Fibroblast of lung (primary cell): ENCODE measurements around the gene FNDC3B.

Source experiments
- CTCF ChIP-seq, 2 donors: IDR thresholded peaks in 1 of 2; conservative IDR thresholded peaks in 1 of 2; 1 replicate in 1 of 2; 2 replicates in 1 of 2; pipeline ENCODE4 v1.5.1; 2011 to 2012; ENCODE audit warnings: low read length in 2 of 2, control low read depth in 1 of 2, inconsistent platforms in 1 of 2, low read depth in 1 of 2, mild to moderate bottlenecking in 1 of 2
- EZH2 ChIP-seq: IDR thresholded peaks from 2 replicates; pipeline ENCODE4 v1.5.1; 2012; ENCODE audit warnings: low read length, control low read depth, mild to moderate bottlenecking; ENCODE audit errors: missing control alignments

DNA sequence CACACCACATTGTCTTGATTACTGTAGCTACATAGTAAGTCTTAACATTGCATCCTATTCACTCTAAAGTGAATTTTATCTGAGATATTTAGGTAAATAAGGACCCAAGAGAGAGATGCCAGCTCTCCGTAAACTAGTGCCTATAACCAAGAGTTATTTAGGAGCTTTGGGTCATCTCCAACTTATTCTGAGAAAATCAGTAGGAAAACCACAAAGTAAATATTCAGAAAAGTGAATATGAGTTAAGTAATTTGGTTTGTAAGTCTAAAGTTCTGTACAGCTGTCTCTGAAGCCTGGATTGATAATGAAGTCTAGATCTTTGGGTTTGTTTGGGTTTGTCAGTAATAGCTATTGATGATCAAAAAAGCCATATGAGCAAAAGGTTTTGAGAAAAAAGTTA, 120.0 kb downstream of the FNDC3B start:
- TF ChIP-seq CTCF (conservative IDR thresholded peaks at IDR 0.05 in 1 of 2, IDR thresholded peaks at IDR 0.05 in 1 of 2; ENCODE audit: low read depth in 1 of 2, low read length in 2 of 2) (no peak), EZH2 (no peak)
